ENCODE results near the gene FANCB. TPM values are rescaled to one million over a fixed set of nuclear protein-coding genes. Genes with fewer than 3 reads are reported as not detected.

Gene FANCB
- total RNA-seq (2014; rRNA removed; shearing (Covaris generic); ENCODE audit: low replicate concordance): 10.0 and 22.4 TPM in 2 replicates

GRCh38 chrX:14872851-14873675 lies at the start of gene FANCB, which contains the start of gene MOSPD2:
Gene FANCB, minus strand, starts transcription at chrX:14873069. Its CDS starts 7,559 bp downstream, at chrX:14865510.
Gene MOSPD2, plus strand, starts transcription at chrX:14873421. Its CDS starts 108 bp downstream, at chrX:14873529.
- Histone ChIP-seq H3K9me2 (replicated peaks; ENCODE audit: insufficient read depth, low read length) (no peaks in the 10 kb centered on the region), H3K36me3 (ENCODE audit: insufficient read depth, low read length) (peaks cover 35% of the 10 kb centered on the region), H3K79me2 (ENCODE audit: low read length) (peaks cover 85% of the 10 kb centered on the region), H3K27me3 (ENCODE audit: low read length) (no peaks in the 10 kb centered on the region), H4K20me1 (ENCODE audit: insufficient read depth, low read depth, low read length) (no peaks in the 10 kb centered on the region), H3K9ac (ENCODE audit: low read length) (peak within 1 kb of the TSS; percentile 85), H3K4me3 (ENCODE audit: low read length) (peak within 1 kb of the TSS; percentile 68), H3K4me2 (ENCODE audit: low read depth, low read length, poor library complexity, severe bottlenecking) (peak within 1 kb of the TSS; percentile 77), H3K4me1 (ENCODE audit: low read length) (peaks cover 33% of the 10 kb centered on the region), H3K9me3 (ENCODE audit: low read length) (peaks cover 3% of the 10 kb centered on the region), H3K27ac (ENCODE audit: low read length) (peak within 1 kb of the TSS; percentile 65), H2AFZ (ENCODE audit: low read length) (no peak within 1 kb of the TSS; the same call in 1 of the 2 replicates)
- DNase-seq: peak; percentile 98

GRCh38 chrX:14922437-14922836 lies 49.6 kb upstream of the FANCB start:
- Histone ChIP-seq H3K79me2 (ENCODE audit: low read length) (no peaks in the 10 kb centered on the region), H3K9ac (ENCODE audit: low read length) (no peak overlapping the region), H3K27ac (ENCODE audit: low read length) (no peak overlapping the region), H3K36me3 (ENCODE audit: insufficient read depth, low read length) (peaks cover 7% of the 10 kb centered on the region; the same call in 1 of the 2 replicates), H3K27me3 (ENCODE audit: low read length) (no peaks in the 10 kb centered on the region), H3K9me2 (replicated peaks; ENCODE audit: insufficient read depth, low read length) (no peaks in the 10 kb centered on the region), H2AFZ (ENCODE audit: low read length) (no peak overlapping the region), H4K20me1 (ENCODE audit: insufficient read depth, low read depth, low read length) (no peaks in the 10 kb centered on the region), H3K4me3 (ENCODE audit: low read length) (no peak overlapping the region), H3K4me1 (ENCODE audit: low read length) (peaks cover 25% of the 10 kb centered on the region), H3K9me3 (ENCODE audit: low read length) (no peaks in the 10 kb centered on the region), H3K4me2 (ENCODE audit: low read depth, low read length, poor library complexity, severe bottlenecking) (no peak overlapping the region)
- DNase-seq: no peak

GRCh38 chrX:14920196-14920595 lies 47.3 kb upstream of the FANCB start:
- no peaks in the 10 kb centered on the region for H4K20me1 ChIP-seq (ENCODE audit: insufficient read depth, low read depth, low read length)
- H3K9me2 ChIP-seq (replicated peaks; ENCODE audit: insufficient read depth, low read length): no peaks in the 10 kb centered on the region
- no peak overlapping the region for H3K27ac ChIP-seq (ENCODE audit: low read length)
- H3K27me3 ChIP-seq (ENCODE audit: low read length): no peaks in the 10 kb centered on the region
- no peak overlapping the region for H3K4me2 ChIP-seq (ENCODE audit: low read depth, low read length, poor library complexity, severe bottlenecking)
- no peak overlapping the region for H2AFZ ChIP-seq (ENCODE audit: low read length)
- peaks cover 7% of the 10 kb centered on the region; the same call in 1 of the 2 replicates for H3K36me3 ChIP-seq (ENCODE audit: insufficient read depth, low read length)
- no peaks in the 10 kb centered on the region for H3K79me2 ChIP-seq (ENCODE audit: low read length)
- H3K9me3 ChIP-seq (ENCODE audit: low read length): no peaks in the 10 kb centered on the region
- DNase-seq: no peak
- no peak overlapping the region for H3K4me3 ChIP-seq (ENCODE audit: low read length)
- peaks cover 18% of the 10 kb centered on the region for H3K4me1 ChIP-seq (ENCODE audit: low read length)
- no peak overlapping the region for H3K9ac ChIP-seq (ENCODE audit: low read length)

- Histone ChIP-seq H3K4me2 (ENCODE audit: low read depth, low read length, poor library complexity, severe bottlenecking) (no peak overlapping the region), H3K9me3 (ENCODE audit: low read length) (no peaks in the 10 kb centered on the region), H3K9me2 (replicated peaks; ENCODE audit: insufficient read depth, low read length) (no peaks in the 10 kb centered on the region), H4K20me1 (ENCODE audit: insufficient read depth, low read depth, low read length) (no peaks in the 10 kb centered on the region), H3K9ac (ENCODE audit: low read length) (no peak overlapping the region), H3K27me3 (ENCODE audit: low read length) (no peaks in the 10 kb centered on the region), H3K79me2 (ENCODE audit: low read length) (no peaks in the 10 kb centered on the region), H3K4me3 (ENCODE audit: low read length) (no peak overlapping the region), H3K36me3 (ENCODE audit: insufficient read depth, low read length) (peaks cover 9% of the 10 kb centered on the region; the same call in 1 of the 2 replicates), H3K27ac (ENCODE audit: low read length) (no peak overlapping the region), H2AFZ (ENCODE audit: low read length) (no peak overlapping the region), H3K4me1 (ENCODE audit: low read length) (peaks cover 10% of the 10 kb centered on the region)
- DNase-seq: no peak
These were observed 46.5 kb upstream of the FANCB start for GRCh38 chrX:14919407-14919806.

GRCh38 chrX:14916017-14916674 lies 43.3 kb upstream of the FANCB start:
- Histone ChIP-seq H3K27ac (ENCODE audit: low read length) (no peak overlapping the region), H3K9me3 (ENCODE audit: low read length) (no peaks in the 10 kb centered on the region), H3K27me3 (ENCODE audit: low read length) (no peaks in the 10 kb centered on the region), H2AFZ (ENCODE audit: low read length) (no peak overlapping the region), H3K4me3 (ENCODE audit: low read length) (no peak overlapping the region), H3K4me1 (ENCODE audit: low read length) (peaks cover 4% of the 10 kb centered on the region; the same call in 1 of the 2 replicates), H3K36me3 (ENCODE audit: insufficient read depth, low read length) (peaks cover 20% of the 10 kb centered on the region; the same call in 1 of the 2 replicates), H3K9me2 (replicated peaks; ENCODE audit: insufficient read depth, low read length) (no peaks in the 10 kb centered on the region), H3K9ac (ENCODE audit: low read length) (no peak overlapping the region), H4K20me1 (ENCODE audit: insufficient read depth, low read depth, low read length) (no peaks in the 10 kb centered on the region), H3K4me2 (ENCODE audit: low read depth, low read length, poor library complexity, severe bottlenecking) (no peak overlapping the region), H3K79me2 (ENCODE audit: low read length) (no peaks in the 10 kb centered on the region)
- no peak for DNase-seq

GRCh38 chrX:14915596-14915995 lies 42.7 kb upstream of the FANCB start:
- Histone ChIP-seq H3K9me2 (replicated peaks; ENCODE audit: insufficient read depth, low read length) (no peaks in the 10 kb centered on the region), H3K4me2 (ENCODE audit: low read depth, low read length, poor library complexity, severe bottlenecking) (no peak overlapping the region), H3K9me3 (ENCODE audit: low read length) (no peaks in the 10 kb centered on the region), H2AFZ (ENCODE audit: low read length) (no peak overlapping the region), H3K4me3 (ENCODE audit: low read length) (no peak overlapping the region), H3K27me3 (ENCODE audit: low read length) (no peaks in the 10 kb centered on the region), H3K4me1 (ENCODE audit: low read length) (peaks cover 4% of the 10 kb centered on the region; the same call in 1 of the 2 replicates), H3K36me3 (ENCODE audit: insufficient read depth, low read length) (peaks cover 16% of the 10 kb centered on the region; the same call in 1 of the 2 replicates), H3K27ac (ENCODE audit: low read length) (no peak overlapping the region), H3K79me2 (ENCODE audit: low read length) (no peaks in the 10 kb centered on the region), H4K20me1 (ENCODE audit: insufficient read depth, low read depth, low read length) (no peaks in the 10 kb centered on the region), H3K9ac (ENCODE audit: low read length) (no peak overlapping the region)
- no peak for DNase-seq

- no peaks in the 10 kb centered on the region for H3K9me3 ChIP-seq (ENCODE audit: low read length)
- no peak overlapping the region for H3K4me2 ChIP-seq (ENCODE audit: low read depth, low read length, poor library complexity, severe bottlenecking)
- no peak overlapping the region for H3K27ac ChIP-seq (ENCODE audit: low read length)
- no peaks in the 10 kb centered on the region for H3K27me3 ChIP-seq (ENCODE audit: low read length)
- H2AFZ ChIP-seq (ENCODE audit: low read length): no peak overlapping the region
- H4K20me1 ChIP-seq (ENCODE audit: insufficient read depth, low read depth, low read length): no peaks in the 10 kb centered on the region
- H3K4me1 ChIP-seq (ENCODE audit: low read length): peaks cover 4% of the 10 kb centered on the region; the same call in 1 of the 2 replicates
- H3K36me3 ChIP-seq (ENCODE audit: insufficient read depth, low read length): peaks cover 20% of the 10 kb centered on the region; the same call in 1 of the 2 replicates
- DNase-seq: no peak
- H3K4me3 ChIP-seq (ENCODE audit: low read length): no peak overlapping the region
- no peaks in the 10 kb centered on the region for H3K79me2 ChIP-seq (ENCODE audit: low read length)
- H3K9ac ChIP-seq (ENCODE audit: low read length): no peak overlapping the region
- H3K9me2 ChIP-seq (replicated peaks; ENCODE audit: insufficient read depth, low read length): no peaks in the 10 kb centered on the region
These were observed 40.4 kb upstream of the FANCB start for GRCh38 chrX:14913241-14913640.

- Histone ChIP-seq H3K4me2 (ENCODE audit: low read depth, low read length, poor library complexity, severe bottlenecking) (no peak overlapping the region), H3K27ac (ENCODE audit: low read length) (no peak overlapping the region), H3K9me3 (ENCODE audit: low read length) (peaks cover 4% of the 10 kb centered on the region; the same call in 1 of the 2 replicates), H3K9me2 (replicated peaks; ENCODE audit: insufficient read depth, low read length) (no peaks in the 10 kb centered on the region), H3K79me2 (ENCODE audit: low read length) (no peaks in the 10 kb centered on the region), H3K9ac (ENCODE audit: low read length) (no peak overlapping the region), H3K36me3 (ENCODE audit: insufficient read depth, low read length) (peaks cover 39% of the 10 kb centered on the region), H3K4me1 (ENCODE audit: low read length) (peaks cover 12% of the 10 kb centered on the region), H2AFZ (ENCODE audit: low read length) (no peak overlapping the region), H3K4me3 (ENCODE audit: low read length) (no peak overlapping the region), H4K20me1 (ENCODE audit: insufficient read depth, low read depth, low read length) (no peaks in the 10 kb centered on the region), H3K27me3 (ENCODE audit: low read length) (no peaks in the 10 kb centered on the region)
- no peak for DNase-seq
These were observed 31.0 kb upstream of the FANCB start for GRCh38 chrX:14903891-14904290.
